GM12892 (cell line): Measurements from ENCODE around the gene CALHM4.
A peak's percentile ranks its signal among the peaks of the same experiment; 100 is the strongest.

Source experiments
- DNase-seq: peaks from one replicate; pipeline ENCODE4 v3.0.0; 2011; ENCODE audit not compliant: insufficient read length
- FAIRE-seq: peaks from 2 replicates; lab custom pipeline; 2011; peaks lifted over from hg19 to GRCh38; lab: Jason Lieb, UNC
- POLR2A ChIP-seq: IDR thresholded peaks from 2 replicates; pipeline ENCODE4 v1.6.1; 2011; ENCODE audit warnings: low read depth, low read length, control low read depth
- POLR2AphosphoS5 ChIP-seq: IDR thresholded peaks from 2 replicates; pipeline ENCODE4 v1.6.1; 2011; ENCODE audit warnings: low read depth, low read length, control low read depth
- TAF1 ChIP-seq: IDR thresholded peaks from 2 replicates; pipeline ENCODE4 v1.6.1; 2011; ENCODE audit warnings: low read depth, mild to moderate bottlenecking, control low read depth, low read length, borderline replicate concordance

CALHM4 gene

GRCh38 chr6:116522896-116523295 is 30.7 kb upstream of the CALHM4 start:
- FAIRE-seq (no peak), DNase-seq (no peak)
- TF ChIP-seq TAF1 = no peak
- no peak for TF ChIP-seq POLR2A
- no peak for TF ChIP-seq POLR2AphosphoS5

GRCh38 chr6:116524236-116524635 is 29.3 kb upstream of the CALHM4 start:
- DNase-seq = no peak
- peak; percentile 33 for FAIRE-seq
- TF ChIP-seq POLR2AphosphoS5 = no peak
- TF ChIP-seq POLR2A = no peak
- no peak for TF ChIP-seq TAF1

DNA sequence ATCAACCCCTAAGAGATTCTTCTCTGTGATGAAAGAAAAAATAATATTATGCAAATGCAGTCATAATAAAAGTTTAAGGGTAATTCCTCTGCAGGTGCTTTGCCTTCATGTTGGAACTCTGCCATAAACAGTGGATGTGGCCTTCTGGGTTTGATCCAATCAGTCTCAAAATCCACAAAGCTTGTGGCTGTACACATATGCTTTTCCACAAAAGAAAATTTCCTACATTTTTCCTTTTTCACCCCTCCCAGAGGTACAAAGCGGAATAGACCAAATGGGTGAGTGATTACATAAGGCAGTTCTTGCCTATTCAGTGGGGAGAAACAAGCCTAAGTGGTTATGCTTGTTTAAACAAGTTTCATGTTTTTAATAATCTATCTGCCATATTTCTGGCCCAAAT is 25.4 kb upstream of the CALHM4 start:
- FAIRE-seq (no peak), DNase-seq (no peak)
- no peak for TF ChIP-seq POLR2AphosphoS5
- TF ChIP-seq POLR2A = no peak
- no peak for TF ChIP-seq TAF1

DNA sequence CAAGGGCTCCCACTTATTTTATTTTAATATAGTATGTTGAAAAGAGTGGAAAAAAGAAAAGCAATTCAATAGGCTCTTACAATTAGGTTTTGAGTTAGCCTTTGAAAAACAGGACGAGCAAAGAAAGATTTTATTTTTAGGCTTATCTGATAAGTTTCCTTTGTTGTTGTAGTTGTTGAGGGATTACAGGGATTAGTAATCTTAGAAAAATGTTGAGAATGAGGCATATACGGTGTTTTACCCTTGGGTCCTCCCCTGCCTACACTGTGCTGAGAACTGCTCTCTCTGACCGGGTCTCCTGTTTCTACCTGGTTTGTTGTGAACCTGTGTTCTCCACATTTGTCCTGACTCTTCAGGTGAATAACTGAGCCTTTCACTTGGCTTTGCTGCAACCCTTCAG is 24.8 kb upstream of the CALHM4 start:
- FAIRE-seq (no peak), DNase-seq (no peak)
- no peak for TF ChIP-seq POLR2A
- TF ChIP-seq TAF1 = no peak
- no peak for TF ChIP-seq POLR2AphosphoS5

DNA sequence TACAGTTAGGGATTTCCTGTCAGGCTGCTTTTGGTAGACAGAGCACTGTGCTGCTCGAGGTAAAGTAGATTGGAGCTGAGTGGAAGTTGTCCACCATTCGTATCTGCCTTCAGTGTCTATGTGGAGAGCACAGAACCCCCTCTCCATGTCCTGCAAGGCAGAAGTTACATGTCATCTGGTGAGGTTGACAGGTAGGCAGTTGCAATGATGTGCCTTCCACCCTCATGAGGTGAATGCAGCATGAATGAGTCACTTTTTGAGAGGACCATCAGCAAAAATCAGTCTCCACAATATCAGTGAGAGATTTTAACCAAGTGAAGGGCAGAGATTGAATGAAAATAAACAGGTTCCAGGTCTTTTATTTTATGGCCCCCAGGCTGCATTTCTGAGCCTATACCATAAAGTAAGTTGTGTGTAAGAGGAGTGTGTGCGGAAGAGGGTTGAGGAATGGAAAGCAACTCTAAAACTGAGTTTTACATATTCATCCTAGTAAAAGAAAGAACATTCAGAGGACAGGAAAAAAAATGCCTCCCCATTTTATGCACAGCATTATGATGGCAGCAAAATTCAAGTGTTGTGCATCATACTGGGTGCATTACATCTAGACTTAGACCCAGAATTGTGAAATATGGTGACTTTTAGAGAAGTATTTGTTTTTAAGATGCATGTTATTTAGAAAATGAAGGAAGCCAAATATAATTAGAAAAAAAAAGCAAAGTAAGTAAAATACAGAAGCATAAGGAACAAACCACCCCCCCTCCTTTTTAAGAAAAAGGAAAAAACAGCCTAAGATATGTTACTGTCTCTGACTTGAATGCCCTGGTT is 23.9 kb upstream of the CALHM4 start:
- TF ChIP-seq POLR2AphosphoS5 (no peak), TAF1 (no peak)
- DNase-seq = no peak
- FAIRE-seq = no peak

GRCh38 chr6:116530436-116530835 is 23.1 kb upstream of the CALHM4 start:
- DNase-seq (no peak), FAIRE-seq (no peak)
- TF ChIP-seq POLR2A (no peak), TAF1 (no peak), POLR2AphosphoS5 (no peak)

DNA sequence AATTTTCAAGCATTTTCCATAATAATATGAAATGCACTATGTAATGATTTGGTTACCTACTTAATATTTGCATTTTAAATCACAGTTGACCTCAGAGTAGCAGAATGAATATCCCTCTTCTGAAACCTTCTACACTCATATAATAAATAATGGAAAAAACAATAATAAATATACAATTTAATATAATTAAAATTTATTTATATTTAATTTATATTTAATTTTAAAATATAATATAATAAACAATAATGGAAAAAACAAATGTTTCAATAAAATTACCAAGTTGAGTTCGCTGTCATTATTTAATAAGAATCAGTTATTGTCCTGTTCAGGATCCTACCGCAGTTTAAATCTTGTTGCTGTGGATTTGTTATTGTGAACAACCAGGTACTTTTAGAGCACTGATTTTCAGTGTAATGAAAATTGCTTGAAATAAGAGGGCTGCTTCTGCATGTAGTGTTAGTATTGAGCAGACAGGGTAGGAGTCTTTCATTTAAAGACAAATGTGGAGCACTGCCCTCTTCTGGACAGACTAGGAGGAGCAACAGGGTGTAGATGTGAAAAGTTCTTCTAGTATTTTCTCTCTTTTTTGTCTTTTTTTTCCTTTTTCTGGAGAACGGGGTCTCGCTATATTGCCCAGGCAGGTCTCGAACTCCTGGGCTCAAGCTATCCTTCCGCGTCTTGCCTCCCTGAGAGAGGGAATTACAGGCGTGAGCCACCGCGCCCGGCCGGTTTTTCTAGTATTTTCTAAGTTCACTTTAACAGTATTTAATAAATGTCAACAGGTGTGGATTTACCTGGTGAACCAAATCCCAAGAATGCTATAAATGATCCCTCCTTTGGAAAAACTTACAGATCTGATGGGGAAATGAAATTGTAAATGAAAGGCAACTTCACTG is 21.6 kb upstream of the CALHM4 start:
- TF ChIP-seq POLR2AphosphoS5 (no peak), POLR2A (no peak), TAF1 (no peak)
- no peak for DNase-seq
- peak; percentile 80 for FAIRE-seq

DNA sequence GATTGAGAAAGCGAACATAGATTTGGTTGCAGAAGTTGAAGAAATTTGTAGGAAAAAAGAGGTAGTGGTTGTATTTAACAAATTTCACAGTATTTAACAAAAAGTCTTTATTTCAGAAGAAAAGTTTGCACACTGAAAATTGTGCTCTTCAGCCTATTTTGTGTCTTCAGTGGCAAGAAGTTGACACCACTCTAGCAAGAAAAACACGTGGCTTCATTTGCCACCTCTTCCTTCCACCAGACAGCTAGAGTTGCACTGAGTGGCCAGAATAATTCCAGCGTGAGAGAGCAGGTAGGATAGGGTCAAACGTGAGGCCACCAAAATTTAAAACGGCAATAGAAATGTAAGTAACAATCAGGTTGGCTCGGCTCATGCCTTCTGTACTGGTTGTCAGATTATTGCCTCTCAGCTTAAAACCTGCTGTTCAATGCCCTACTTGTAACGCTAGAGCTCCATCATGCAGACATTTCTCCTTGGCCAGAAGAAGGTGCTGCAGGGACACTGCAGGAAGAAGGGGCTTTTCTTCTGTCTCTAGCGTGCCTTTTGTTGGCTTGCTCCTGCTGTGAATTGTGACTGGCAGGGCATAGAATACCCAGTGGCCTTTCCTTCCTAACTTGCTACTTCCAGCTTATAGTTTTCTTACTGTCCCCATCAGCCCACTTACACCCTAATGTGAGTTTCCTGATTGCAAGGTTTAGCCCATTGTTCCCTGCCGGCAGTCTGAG is 20.2 kb upstream of the CALHM4 start:
- DNase-seq (no peak), FAIRE-seq (no peak)
- TF ChIP-seq POLR2A (no peak), TAF1 (no peak), POLR2AphosphoS5 (no peak)

DNA sequence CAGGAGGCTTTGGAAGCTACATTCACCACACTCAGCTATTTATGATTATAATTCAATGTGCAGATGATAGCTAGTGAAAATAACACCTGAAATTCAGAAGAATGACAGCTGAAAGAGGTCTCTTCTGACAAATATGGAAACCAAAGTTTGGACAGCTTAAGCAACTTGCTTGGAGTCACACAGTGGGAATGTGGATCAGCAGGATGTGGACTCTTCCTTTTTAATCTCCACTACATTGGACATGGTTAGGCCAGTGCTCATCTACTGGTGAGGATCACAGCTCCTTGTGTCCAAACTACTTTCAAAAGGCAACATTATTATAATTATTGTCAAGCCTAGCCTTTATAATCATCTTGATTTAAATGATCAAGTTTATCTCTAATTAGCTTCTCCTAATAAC is 18.4 kb upstream of the CALHM4 start:
- FAIRE-seq (no peak), DNase-seq (no peak)
- TF ChIP-seq POLR2A (no peak), POLR2AphosphoS5 (no peak), TAF1 (no peak)

GRCh38 chr6:116536216-116536621 is 17.3 kb upstream of the CALHM4 start:
- FAIRE-seq (peak; percentile 80), DNase-seq (no peak)
- no peak for TF ChIP-seq POLR2AphosphoS5
- TF ChIP-seq TAF1 = no peak
- TF ChIP-seq POLR2A = no peak

- TF ChIP-seq TAF1 (no peak), POLR2A (no peak), POLR2AphosphoS5 (no peak)
- no peak for DNase-seq
- FAIRE-seq = no peak
Measured at GRCh38 chr6:116542426-116542825, 11.1 kb upstream of the CALHM4 start.

- no peak for FAIRE-seq
Measured at GRCh38 chr6:116543149-116543548, 10.4 kb upstream of the CALHM4 start.

More at GRCh38 chr6:116543149-116543548, 10.4 kb upstream of the CALHM4 start:
- no peak for DNase-seq
- TF ChIP-seq POLR2A = no peak
- TF ChIP-seq POLR2AphosphoS5 = no peak
- no peak for TF ChIP-seq TAF1
